Retina (tissue), 1 donor: ENCODE data around the gene CD99L2.
"Not testable (repeated sequence)": the region's sequence is repeated elsewhere in the genome, so short reads cannot be mapped to it uniquely, and the experiment has no call there.

ENCODE experiments used
- DNase-seq: peaks from one replicate; pipeline ENCODE4 v3.0.0-alpha.2; 2016

The CD99L2 gene

DNA sequence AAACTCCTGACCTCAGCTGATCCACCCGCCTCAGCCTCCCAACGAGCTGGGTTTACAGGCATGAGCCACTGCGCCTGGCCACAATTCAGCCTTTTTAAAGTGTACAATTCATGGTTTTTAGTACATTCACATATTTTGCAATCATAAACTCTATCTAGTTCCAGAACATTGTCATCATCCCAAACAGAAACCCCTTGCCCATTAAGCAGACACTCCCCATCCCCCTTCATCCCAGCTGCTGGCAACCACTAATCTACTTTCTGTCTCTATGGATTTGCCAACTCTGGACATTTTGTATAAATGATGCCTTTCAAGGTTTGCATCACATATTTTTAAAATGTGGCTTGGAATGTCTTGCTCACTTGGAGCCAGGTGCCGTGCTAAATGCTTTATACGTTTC lies 4.5 kb downstream of the CD99L2 start:
- DNase-seq = no peak

DNA sequence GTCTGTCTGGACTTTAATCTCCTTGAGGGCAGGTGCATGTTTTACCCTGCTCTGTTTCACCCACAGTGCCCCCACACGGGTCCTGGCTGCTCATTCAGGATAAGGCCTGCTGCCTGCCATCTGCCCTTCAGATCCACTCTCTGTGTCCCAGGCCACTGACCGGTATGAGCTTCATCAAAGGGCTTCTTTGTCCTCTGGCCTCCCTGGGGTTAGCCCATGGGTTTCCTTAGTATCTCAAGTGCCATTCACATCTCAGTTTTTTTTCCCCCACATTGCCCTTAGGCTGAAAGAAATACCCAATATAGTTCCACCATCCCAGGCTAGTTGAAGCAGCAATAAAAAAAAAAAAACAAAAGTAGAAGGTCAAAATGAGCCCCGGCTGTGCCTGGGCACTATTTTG lies 9.3 kb downstream of the CD99L2 start:
- no peak for DNase-seq

DNA sequence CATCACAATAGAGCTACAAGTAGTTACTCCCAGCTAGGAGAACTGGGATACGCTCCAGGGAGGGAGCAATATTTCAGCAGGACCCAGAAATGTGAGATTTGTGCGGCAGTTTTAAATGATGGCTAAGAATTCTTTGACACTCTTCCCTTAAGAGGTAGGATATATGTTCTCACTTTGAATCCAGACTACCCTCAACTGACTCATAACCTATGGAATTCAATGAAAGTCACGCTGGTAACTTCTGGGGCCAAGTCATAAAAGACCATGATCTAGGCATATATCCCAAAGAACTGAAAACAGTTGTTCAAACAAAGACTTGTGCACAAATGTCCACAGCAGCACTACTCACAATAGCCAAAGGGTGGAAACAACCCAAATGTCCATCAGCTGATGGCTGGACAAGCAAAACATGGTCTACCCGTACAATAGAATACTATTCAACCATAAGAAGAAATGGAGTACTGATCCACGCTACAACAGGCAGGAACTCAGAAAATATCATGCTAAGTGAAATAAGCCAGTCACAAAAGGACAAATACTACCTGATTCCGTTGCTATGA lies 10.5 kb downstream of the CD99L2 start:
- no peak for DNase-seq

DNA sequence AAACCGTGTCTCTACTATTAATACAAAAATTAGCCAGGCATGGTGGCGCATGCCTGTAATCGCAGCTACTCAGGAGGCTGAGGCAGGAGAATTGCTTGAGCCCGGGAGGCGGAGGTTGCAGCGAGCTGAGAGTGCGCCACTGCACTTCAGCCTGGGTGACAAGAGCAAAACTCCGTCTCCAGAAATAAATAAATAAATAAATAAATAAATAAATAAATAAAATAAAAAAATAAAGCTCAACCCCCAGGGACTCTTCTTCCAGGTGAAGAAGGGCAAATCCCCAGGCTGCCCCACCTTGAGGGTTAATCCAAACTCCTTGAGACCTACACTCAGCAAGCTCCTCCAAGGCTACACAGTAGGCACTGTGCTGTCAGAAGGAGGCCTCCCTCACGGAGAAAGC lies 11.2 kb downstream of the CD99L2 start:
- DNase-seq = not testable (repeated sequence)

DNA sequence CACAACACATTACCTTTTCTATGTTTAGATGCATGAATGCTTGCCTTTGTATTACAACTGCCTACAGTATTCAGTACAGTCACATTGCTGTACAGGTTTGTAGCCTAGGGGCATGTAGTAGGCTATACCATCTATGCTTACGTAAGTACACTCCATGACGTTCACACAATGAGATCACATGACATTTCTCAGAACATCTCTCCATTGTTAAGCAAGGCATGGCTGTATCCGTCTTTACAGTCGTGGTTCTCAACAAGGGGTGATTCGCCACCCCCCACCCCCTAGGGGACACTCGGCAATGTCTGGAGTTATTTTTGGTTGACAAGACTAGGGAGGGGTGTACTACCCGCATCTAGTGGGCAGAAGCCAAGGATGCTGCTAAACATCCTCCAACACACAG lies 12.1 kb downstream of the CD99L2 start:
- no peak for DNase-seq

DNA sequence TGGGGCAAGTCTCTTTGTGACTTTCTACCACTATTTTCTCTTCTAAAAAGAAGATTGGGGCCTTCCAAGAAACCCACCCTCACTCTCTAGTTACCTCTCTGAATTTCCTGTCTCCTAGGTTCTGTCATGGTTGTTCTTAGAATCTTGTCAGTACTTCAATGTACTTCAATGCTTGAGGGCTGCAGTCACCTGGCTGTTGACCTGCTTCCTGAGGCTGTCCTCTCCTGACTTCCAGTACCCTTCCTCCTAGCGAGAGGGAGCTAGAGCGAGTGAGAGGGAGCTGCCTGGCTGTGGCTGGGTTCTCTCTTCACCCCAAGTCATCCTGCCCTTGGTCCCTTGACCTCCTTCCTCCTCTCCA lies 17.7 kb downstream of the CD99L2 start:
- no peak for DNase-seq

DNA sequence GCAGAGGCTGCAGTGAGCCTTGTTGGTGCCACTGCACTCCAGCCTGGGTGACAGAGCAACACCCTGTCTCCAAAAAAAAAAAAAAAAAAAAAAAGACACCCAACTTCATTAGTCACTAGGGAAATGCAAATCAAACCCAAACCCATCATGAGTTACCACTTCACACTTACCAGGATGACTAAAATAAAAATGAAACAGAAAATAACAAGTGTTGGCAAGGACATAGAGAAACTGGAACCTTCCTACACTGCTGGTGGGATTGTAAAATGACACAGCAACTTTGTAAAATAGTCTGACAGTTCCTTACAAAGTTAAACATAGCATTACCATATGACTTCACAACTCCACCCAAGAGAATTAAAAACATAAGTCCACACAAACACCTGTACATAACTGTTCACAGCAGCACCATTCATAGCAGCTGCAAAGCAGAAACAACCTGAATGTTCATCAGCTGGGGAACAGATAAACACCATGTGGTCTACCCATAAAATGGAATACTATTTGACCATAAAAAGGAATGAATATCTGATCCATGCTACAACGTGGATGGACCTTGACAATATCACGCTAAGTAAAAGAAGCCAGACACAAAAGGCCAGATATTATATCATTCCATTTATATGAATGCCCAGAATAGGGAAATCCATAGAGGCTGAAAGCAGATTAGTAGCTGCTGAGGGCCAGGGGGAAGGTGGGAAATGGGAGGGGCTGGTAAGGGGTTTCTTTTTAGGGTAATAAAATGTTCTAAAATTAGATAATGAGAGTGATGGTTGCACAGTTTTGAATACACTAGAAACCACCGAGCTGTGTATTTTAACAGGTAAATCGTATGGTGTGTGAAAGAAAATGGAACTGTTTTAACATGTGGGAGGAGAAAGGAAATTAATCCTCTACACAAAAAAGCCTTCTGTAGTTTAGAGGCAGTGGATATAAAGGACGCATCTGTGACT lies 18.3 kb downstream of the CD99L2 start:
- DNase-seq = no peak

DNA sequence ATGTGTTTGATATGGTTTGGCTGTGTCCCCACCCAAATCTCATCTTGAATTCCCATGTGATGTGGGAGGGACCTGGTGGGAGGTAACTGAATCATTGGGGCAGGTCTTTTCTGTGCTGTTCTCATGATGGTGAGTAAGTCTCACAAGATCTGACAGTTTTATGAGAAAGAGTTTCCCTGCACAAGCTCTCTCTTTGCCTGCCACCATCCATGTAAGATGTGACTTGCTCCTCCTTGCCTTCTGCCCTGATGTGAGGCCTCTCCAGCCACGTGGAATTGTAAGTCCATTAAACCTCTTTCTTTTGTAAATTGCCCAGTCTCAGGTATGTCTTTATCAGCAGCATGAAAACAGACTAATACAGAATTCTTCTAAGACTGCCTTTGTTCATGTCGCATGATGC lies 22.8 kb downstream of the CD99L2 start:
- DNase-seq = not testable (repeated sequence)

DNA sequence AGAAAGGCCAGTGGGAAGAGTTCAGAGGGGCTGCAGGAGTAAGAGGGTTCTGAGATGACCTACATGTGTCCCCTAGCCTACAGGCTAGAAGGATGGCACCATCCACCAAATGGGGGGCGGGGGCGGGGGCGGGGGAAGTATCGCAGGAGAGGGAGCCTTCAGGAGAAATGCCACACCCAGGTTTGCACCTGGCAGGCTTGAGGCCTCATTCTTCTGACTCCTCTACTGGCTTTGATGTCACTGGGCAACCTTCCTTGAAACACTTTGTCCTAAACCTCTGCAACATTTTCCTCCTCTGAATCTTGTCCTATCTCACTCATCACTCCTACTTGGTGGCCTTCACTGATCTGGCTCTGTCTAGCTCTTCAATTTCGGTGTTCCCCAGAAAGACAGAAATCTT lies 24.0 kb downstream of the CD99L2 start:
- DNase-seq = no peak

DNA sequence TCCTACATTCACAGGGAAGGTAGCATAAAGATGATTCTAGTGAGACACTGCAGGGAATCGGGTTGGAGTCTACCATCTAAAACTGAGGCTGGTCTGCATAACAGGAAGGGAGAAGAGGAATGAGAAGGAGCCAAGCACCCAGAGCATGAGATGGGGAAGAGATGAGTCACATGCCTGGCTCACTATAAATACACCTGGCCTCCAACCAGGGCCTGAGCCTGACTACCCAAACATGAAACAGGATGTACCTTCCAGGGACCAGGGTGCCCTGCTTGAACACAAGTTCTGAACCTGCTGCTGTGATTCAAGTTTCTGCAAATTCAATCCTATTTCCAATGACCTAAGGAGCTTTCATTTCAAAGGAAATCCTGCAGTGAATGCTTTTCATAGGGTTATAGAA lies 24.9 kb downstream of the CD99L2 start:
- DNase-seq = no peak

DNA sequence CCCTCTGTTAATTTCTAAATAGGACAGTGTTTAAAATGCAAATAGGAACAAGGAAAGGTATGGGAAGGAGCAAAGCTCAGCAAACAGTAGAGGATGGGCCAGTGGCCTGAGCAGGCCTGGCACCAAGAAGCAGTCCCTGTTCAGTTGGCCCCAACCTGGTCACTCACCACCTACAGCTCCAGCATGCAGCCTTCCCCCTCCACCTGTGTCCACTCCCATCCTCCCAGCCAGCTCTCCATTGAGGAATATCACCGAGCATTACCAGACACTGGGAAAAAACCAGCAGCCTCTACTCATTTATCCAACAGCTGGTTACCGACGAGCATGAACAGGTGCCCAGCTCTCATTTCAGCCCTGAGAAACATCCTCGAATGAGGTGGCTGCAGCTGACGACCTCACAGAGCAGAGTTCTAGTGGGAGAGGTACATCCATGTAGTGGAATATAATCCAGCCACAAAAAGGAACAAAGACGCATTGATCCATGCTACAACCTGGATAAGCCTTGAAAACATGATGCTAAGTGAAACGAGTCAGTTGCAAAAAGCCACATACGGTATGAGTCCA lies 25.6 kb downstream of the CD99L2 start:
- no peak for DNase-seq

DNA sequence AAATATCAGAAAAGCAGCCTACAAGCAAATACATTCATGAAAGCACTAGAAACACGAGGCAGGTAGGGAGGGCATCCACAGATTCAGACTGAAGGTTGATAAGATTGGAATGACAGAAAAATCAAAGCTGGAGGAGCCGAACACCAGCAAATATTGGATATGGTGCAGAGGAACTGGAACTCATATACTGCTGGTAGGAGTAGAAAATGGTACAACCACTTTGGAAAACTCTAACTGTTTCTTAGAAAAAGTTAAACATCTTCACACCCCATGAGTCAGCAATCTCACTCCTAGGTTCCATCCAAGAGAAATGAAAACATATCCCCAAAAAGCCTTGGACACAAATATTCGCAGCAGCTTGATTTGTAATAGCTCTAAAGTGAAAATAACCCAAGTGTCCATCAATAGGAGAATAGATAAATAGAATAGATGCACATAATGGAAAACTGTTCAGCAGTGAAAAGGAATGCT lies 27.1 kb downstream of the CD99L2 start:
- DNase-seq = no peak

DNA sequence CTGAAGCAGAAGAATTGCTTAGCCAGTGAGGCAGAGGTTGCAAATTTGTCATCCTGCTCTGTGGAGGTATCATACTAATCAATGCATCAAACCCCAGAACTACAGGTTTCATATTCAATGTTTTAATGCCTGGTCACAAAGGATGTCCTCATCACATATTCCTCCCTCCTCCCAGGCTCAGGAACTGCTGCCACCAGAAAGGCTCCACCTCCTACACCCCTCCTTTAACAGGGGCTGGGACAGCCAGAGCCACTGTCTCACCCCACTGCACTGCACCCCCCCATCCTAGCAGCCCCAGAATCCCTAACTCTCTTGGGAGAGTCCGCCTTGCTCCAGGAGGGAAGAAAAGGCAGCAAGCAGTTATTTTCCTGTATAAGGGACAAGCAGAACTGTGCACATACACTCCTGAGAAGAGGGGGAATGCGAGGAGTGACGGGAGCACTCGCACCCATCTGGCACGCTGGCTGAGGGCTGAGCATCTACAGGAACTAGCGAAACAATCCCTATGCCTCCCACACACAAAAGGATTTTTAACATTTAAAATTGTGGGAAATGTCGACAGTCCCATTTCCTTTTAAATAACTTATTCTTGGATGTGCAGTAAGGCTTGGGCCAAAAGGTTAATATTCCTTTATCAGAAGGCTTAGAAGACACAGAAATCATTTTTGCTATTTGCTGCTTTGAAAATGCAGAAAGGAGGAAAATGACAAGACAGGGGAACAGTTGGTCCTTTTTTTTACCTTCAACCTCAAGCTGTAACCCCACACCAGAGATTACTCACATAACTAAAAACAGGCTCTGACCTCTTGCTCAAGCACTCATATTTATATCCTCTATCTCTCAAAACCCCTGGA lies 27.8 kb downstream of the CD99L2 start:
- DNase-seq = peak; percentile 6

DNA sequence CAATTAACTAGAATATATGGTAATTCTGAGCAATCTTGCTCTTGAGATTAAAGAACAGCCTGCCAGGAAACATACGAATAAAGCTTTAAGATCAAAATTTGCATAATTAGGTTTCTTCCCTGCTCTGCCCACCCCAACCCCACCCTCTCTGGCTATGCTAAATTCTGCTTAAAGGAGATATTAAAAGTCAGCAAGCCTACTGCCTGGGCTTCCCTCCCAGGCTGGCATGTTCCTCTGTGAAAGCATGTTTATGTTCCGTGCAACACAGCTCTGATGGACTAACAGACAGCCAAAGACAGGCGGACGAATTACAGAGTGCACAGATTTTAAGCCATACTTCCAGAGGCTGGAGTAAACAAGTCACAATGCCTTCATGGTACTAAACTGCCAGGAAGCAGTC lies 28.4 kb downstream of the CD99L2 start:
- no peak for DNase-seq

DNA sequence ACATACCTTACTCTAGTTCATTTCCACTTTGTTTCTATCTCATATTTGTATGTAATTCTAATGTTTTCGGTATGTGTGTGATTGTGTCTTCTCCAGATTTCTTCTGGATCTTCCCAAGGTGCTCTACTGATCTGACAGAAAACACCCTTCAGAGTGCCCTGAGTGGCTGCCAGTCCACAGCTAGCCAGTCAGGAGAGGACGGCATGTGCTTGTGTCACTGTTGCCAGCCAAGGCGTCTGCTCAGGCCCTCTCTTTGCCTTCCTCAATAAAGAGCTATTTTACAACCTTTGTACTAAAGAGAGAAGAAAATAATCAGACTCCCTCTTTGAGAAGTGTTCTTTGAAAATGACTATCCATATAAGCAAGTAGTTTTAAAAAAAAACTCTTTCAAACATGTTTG lies 29.0 kb downstream of the CD99L2 start:
- DNase-seq = no peak

DNA sequence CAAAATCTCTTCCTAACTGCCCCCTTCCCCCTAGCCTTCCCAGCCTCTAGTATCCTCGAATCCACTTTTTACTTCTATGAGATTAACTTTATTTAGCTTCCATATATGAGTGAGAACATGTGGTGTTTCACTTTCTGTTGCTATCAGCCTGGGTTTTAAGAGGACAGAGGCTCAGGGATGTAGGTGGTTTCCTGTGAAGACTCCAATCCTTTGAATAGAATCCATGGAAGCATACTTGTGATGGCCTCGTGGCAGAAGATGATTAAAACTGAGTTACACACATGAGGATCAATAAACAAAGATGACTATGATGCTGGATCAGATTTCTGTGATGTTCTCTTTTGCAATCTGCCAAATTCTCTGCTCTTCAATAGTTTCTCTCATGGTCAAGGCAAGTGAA lies 29.8 kb downstream of the CD99L2 start:
- DNase-seq = no peak

DNA sequence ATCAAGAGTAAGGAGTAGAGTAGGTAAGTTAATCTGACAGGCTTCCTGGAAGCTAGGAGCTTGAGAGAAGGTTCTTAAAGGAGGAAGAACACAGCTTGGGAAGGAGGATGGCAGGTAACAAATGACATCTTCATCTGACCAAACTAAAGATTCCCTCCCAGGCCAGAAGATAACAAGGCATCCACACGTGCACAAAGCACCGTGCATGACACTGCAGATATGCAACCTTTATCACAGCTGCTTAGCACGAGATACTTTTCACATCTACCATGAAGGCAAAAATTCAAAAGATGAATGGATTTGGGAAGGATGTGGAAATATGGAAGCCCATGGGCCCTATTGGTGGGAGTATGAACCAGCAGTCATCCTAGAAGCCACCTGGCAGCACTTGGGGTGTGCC lies 34.3 kb downstream of the CD99L2 start:
- DNase-seq = no peak

DNA sequence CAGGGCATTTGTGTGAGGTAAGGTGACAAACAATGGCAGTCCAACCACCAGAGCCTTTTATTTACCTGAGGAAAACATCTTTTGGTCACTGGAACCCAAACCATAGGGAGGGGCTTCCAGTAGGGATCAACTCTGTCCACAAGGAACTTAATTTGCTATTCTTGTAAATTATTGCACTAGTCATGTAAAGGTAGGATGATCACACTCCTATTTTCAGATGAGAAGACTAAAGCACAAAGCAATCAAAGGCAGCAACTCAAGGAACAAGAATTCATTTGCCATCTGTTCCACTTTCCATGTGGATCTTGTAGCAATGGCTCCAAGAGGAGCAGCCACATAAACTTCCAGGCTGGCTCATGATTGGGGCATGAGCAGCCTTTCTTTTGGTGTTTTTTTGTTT lies 35.3 kb downstream of the CD99L2 start:
- DNase-seq = no peak

DNA sequence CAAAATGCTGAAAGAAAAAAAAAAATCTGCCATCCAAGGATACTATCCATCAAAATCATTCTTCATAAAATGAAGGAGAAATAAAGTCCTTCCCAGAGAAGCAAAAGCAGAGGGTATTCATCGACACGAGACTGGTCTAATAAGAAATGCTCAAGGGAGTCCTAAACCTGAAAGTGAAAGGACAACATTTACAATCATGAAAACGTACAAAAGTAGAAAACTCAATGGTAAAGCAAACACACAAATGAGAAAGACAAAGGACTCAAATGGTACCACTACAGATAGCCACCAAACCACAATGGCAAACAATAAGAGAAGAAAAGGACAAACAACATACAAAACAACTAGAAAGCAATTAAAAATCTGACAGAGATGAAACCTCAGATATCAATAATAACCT lies 41.0 kb downstream of the CD99L2 start:
- DNase-seq = no peak

DNA sequence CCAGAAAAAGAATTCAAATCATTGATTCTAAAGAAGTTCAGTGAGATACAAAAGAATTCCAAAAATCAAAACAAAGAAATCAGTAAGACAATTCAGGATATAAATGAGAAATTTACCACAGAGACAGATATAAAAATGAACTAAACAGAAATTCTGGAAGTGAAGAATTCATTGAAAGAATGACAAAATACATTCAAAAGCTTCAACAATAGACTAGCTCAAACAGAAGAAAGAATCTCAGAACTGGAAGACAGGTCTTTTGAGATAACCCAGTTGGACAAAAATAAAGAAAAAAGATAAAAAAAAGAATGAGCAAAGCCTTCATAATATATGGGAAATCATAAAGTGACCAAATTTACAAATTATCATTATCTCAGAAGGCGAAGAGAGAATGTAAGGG lies 41.7 kb downstream of the CD99L2 start:
- DNase-seq = no peak

DNA sequence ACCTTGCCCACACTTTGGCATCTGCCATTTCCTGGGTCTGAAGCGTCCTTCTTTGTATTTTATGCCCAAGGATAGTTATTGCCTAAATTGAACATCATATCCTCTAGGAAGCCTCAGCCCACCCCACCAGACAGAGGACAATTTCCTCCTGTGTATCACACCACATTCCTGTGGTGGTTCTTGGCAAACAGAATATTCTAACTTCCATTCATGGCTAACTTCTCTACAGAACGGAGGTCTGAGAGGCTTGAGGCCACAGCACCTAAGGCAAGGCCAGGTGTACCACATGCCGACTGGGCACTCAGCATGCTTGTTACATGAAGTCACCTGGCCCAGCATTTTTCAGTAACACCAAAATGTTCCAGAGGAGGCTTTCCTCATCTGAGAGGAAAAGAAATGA lies 42.4 kb downstream of the CD99L2 start:
- no peak for DNase-seq

DNA sequence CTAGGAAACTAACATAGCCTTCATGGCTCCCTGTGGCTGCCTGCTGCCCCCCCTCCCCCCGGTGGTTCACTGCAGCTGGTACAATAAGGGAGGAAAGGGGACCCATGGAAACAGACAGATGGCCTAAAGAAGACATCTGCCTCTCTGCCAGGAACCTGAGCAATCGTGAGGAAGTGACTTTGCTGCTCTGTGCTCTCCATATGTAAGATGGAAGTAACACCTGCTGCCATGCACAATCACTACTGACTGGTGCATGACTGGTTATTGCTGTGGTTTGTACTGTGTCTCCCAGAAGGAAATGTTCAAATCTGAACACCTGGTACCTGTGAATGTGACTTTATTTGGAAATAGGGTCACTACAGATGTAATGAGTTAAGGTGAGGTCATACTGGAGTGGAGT lies 43.6 kb downstream of the CD99L2 start:
- DNase-seq = no peak

DNA sequence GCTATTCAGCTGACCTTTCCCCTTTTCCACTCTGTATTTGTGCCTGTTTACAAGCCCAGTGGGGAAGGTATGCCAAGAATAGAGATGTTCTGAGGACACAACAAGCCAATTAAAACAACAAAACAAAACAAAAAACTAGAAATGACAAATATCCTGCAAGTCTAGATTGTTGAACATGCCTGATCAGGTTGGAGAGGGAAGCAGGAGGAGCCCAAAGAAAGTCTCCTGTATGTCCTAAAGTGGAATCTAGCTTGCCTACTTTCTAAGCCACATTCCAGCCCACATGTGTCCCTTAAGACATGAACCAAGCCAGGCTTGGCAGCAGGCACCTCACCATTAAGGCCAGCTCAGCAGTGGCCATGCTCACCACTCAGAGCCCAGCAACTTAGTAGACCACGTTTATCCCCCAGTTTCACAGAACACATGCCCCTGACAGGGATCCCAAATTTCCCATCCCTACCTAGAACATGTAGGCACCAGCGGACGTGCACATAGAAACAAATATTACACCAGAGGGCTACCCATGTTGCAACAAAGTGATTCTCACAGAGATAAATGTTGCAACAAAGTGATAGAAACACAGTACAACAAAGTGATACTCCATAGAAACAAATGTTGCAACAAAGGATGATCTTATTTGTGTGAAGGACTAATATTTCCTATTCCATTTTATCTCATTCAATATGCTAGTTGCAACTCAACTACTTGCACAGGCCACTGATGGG lies 48.3 kb downstream of the CD99L2 start:
- DNase-seq = no peak
